ENCODE measurements around the gene FEM1C.

FEM1C gene

DNA sequence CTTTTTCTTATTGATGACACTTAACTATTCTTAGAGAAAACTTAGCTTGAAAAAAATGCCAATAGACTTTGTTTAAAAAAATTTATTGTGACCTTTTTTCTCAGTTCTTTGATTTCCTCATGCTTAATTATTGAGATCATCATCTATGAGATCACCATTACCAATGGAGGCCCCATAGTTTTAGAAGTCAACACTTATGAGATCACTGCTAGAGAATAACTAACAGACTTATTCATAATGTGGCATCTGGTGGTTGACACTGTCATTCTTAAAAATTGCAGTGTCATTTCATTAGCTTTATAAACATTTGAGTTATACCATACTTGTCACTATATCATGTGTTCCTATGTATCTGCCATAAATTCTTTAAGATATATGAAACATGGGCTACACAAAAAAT is 14.9 kb upstream of the FEM1C start:
- DNase-seq (ENCODE audit: low read depth in 1 of 2, low spot score in 1 of 2) = no peak

DNA sequence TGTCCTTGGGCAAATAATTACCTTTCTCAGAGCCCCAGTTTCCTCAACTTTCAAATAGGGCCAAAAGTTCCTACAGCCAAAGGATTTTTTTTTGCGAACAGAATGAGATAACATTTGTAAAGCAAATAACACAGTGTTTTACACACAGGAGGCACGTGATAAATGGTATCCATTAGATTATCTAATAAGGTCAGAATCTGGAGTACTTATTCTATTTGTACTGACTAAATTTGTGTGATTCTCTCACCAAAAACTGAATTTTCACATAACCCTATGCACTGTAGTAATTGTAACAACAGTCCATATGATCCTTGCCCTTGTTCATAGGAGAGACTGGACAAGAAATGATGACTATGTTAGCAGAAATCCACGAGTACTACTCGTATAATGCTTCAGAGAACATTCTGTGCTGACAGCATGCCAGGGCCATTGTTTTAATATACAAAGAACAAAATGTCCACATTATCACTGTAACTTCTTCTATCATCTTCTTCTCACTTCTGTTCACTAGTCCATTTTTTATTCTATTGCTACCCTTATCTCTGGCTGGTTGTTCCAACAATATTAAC is 13.9 kb upstream of the FEM1C start:
- H3K4me3 ChIP-seq (replicated peaks; ENCODE audit: insufficient read depth, low read length) = no peak overlapping the region
- H3K27me3 ChIP-seq (ENCODE audit: insufficient read depth, poor library complexity, severe bottlenecking) = no peaks in the 10 kb centered on the region
- DNase-seq (ENCODE audit: low read depth in 1 of 2, low spot score in 1 of 2) = no peak
- TF ChIP-seq SPI1 (IDR thresholded peaks at IDR 0.05; ENCODE audit: borderline replicate concordance, low read depth) = no peak
- TF ChIP-seq, protein P1, sequence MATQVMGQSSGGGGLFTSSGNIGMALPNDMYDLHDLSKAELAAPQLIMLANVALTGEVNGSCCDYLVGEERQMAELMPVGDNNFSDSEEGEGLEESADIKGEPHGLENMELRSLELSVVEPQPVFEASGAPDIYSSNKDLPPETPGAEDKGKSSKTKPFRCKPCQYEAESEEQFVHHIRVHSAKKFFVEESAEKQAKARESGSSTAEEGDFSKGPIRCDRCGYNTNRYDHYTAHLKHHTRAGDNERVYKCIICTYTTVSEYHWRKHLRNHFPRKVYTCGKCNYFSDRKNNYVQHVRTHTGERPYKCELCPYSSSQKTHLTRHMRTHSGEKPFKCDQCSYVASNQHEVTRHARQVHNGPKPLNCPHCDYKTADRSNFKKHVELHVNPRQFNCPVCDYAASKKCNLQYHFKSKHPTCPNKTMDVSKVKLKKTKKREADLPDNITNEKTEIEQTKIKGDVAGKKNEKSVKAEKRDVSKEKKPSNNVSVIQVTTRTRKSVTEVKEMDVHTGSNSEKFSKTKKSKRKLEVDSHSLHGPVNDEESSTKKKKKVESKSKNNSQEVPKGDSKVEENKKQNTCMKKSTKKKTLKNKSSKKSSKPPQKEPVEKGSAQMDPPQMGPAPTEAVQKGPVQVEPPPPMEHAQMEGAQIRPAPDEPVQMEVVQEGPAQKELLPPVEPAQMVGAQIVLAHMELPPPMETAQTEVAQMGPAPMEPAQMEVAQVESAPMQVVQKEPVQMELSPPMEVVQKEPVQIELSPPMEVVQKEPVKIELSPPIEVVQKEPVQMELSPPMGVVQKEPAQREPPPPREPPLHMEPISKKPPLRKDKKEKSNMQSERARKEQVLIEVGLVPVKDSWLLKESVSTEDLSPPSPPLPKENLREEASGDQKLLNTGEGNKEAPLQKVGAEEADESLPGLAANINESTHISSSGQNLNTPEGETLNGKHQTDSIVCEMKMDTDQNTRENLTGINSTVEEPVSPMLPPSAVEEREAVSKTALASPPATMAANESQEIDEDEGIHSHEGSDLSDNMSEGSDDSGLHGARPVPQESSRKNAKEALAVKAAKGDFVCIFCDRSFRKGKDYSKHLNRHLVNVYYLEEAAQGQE (IDR thresholded peaks at IDR 0.05; ENCODE audit: insufficient replicate concordance, low read depth) = no peak
- H3K27ac ChIP-seq (replicated peaks) = peak overlapping the region; percentile 56; the same call in 1 of the 2 replicates

More for the DNA sequence above, 14.9 kb upstream of the FEM1C start:
- no peak overlapping the region for H3K4me3 ChIP-seq (replicated peaks; ENCODE audit: insufficient read depth, low read length)
- no peaks in the 10 kb centered on the region for H3K27me3 ChIP-seq (ENCODE audit: insufficient read depth, poor library complexity, severe bottlenecking)
- H3K27ac ChIP-seq (replicated peaks) = no peak overlapping the region
- no peak for TF ChIP-seq POLR2AphosphoS5 (IDR thresholded peaks at IDR 0.05; ENCODE audit: low read depth)
- TF ChIP-seq, protein P2, sequence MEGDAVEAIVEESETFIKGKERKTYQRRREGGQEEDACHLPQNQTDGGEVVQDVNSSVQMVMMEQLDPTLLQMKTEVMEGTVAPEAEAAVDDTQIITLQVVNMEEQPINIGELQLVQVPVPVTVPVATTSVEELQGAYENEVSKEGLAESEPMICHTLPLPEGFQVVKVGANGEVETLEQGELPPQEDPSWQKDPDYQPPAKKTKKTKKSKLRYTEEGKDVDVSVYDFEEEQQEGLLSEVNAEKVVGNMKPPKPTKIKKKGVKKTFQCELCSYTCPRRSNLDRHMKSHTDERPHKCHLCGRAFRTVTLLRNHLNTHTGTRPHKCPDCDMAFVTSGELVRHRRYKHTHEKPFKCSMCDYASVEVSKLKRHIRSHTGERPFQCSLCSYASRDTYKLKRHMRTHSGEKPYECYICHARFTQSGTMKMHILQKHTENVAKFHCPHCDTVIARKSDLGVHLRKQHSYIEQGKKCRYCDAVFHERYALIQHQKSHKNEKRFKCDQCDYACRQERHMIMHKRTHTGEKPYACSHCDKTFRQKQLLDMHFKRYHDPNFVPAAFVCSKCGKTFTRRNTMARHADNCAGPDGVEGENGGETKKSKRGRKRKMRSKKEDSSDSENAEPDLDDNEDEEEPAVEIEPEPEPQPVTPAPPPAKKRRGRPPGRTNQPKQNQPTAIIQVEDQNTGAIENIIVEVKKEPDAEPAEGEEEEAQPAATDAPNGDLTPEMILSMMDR (IDR thresholded peaks at IDR 0.05; ENCODE audit: insufficient read depth, low read length) = no peak
- TF ChIP-seq GABPA (IDR thresholded peaks at IDR 0.05; ENCODE audit: low read depth) = no peak
- TF ChIP-seq SPI1 (IDR thresholded peaks at IDR 0.05; ENCODE audit: borderline replicate concordance, low read depth) = no peak
- TF ChIP-seq, protein P1 (IDR thresholded peaks at IDR 0.05; ENCODE audit: insufficient replicate concordance, low read depth) = no peak

DNA sequence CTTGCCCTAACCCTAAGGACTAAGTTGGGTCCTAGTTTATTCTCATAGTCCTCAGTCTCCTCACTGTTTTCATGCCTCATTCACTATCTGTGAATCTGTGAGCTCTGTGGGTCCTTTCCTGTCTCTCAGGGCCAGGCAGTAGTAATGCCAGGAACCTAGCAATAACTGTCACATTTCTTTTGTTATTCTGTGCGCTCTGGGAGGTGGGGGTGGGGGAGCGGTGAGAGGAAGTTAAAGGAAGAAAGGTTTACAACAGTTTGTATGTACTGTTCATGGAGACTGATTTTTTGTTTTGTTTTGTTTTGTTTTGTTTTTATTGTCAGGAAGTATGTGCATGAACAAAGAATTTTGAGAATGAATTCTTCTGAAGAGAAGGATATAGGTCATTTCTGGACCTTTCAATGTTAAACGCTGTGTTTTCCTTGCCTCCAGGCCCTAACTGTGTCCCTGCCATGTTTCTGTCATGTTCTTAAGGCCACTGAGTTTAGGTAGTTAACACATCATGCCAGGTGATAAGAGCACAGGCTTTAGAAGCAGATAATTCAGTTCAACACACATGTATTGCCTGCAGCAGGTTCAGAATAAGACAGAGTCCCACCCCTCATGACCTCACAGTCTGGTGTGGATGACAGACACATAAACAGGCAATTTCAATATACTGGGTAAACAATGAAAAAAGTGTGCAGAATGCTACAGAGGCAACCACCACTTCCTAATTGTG is 13.3 kb upstream of the FEM1C start:
- Histone ChIP-seq H3K4me3 (replicated peaks; ENCODE audit: insufficient read depth, low read length) (no peak overlapping the region), H3K27ac (replicated peaks) (peak overlapping the region; percentile 56), H3K27me3 (ENCODE audit: insufficient read depth, poor library complexity, severe bottlenecking) (no peaks in the 10 kb centered on the region)
- peak in 1 of 2 experiments; percentile 2 for DNase-seq (ENCODE audit: low read depth in 1 of 2, low spot score in 1 of 2)
- TF ChIP-seq GABPA (IDR thresholded peaks at IDR 0.05; ENCODE audit: low read depth) (no peak), POLR2AphosphoS5 (IDR thresholded peaks at IDR 0.05; ENCODE audit: low read depth) (no peak), SPI1 (IDR thresholded peaks at IDR 0.05; ENCODE audit: borderline replicate concordance, low read depth) (no peak)
- TF ChIP-seq, protein P1 (IDR thresholded peaks at IDR 0.05; ENCODE audit: insufficient replicate concordance, low read depth) = no peak
- TF ChIP-seq, protein P2 (IDR thresholded peaks at IDR 0.05; ENCODE audit: insufficient read depth, low read length) = no peak
